HT1080 (cell line): ENCODE measurements around the gene TLE5. TPM values are rescaled to one million over a fixed set of nuclear protein-coding genes. Genes with fewer than 3 reads are reported as not detected.
"Not testable (repeated sequence)": the region's sequence is repeated elsewhere in the genome, so short reads cannot be mapped to it uniquely, and the experiment has no call there.

Experiments
- DNase-seq: peaks from one replicate; pipeline ENCODE4 v3.0.0-alpha.2; 2015; ENCODE audit warnings: low read depth
- total RNA-seq: library from RNA; depleted of rRNA; stranded (reverse); fragments of >200 nt; shearing (Covaris generic); gene quantifications from 2 replicates; pipeline ENCODE4 v1.2.3, GENCODE V29; 2014

Gene TLE5
- total RNA-seq, 1 experiment from 2014 or later = 289 TPM

DNA sequence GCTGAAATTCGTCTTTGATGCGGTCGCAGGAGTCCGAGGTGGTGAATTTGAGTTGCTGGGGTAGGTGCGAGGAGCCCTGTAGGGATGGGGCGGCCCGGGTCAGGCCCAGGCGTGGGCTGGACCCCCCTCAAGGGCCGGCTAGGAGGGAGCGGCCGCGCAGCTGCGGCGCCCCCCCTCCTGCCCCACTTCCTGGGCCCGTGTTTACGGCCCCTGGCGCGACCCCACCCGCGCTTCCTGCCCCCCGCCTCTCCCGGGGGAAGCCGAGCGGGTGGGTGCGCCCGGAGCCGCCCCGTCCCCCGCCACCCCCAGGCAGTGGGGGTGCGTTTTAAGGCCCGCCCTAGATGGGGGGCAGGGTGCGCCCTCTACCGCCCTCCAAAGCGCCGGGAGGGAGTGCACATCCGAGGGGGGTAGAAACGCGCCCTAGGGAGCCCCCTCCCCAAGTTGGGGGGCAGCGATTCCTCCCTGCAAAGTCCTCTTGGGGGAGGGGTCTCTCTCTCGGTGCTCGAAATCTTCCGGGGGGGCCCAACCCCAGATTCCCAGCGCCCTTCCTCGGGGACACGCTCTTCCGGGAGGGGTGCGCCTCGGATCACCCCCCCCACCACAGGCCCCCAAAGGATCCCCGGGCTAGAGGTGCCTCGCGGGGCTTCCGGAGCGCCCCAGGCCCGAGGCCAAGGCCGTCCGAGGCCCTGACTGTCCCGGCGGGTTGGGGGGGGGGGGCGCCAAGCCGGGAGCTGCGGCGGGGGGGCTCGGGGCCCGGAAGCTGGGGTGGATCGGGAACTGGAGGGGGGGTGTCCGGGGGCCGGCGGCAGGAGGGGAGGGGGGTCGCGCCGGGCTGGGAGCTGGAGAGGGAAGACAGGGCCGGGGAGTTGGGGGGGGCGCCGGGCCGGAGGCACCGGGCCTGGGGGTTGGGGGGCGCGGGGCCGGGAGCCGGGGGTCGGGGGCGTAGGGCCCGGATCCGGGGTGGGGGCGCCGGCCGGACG lies 823 bp downstream of the TLE5 start:
- DNase-seq = no peak

DNA sequence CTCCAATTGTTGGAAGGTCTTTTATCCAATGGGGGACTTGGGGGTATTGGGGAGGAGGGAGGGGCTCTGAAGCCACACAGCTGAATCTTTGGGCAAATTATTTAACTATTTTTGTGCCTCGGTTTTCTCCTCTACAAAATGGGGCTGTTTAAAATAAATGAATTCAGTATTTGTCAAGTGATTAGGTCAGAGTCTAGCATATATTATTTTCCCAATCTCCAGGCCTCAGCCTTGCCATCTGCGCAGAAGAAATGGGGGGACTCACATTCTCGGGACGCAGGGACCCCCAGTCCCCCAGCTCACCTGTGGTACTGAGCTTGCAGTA lies 1.5 kb downstream of the TLE5 start:
- no peak for DNase-seq

DNA sequence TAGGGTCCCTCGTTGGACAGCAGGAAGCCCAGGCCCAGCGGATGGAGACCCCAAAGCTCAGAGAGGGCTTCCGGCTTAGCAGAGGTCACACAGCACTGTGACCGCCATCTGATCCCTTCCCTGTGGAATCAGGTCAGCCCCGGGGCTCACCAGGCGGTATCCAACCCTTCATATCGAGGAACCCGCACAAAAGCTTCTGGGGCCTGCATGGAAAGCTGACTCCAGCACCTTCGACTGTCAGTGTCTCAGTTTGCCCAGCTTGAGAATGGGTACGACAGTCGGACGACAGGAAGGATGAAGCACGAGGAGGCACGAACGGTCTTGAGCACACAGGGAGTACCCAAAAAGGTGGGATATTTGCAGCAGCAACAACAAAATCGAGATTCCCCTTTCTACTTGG lies 2.6 kb downstream of the TLE5 start:
- no peak for DNase-seq

GRCh38 chr19:3058821-3059314 lies 3.4 kb downstream of the TLE5 start:
- no peak for DNase-seq

- DNase-seq = no peak
Measured at GRCh38 chr19:3058009-3058820, 4.1 kb downstream of the TLE5 start.

DNA sequence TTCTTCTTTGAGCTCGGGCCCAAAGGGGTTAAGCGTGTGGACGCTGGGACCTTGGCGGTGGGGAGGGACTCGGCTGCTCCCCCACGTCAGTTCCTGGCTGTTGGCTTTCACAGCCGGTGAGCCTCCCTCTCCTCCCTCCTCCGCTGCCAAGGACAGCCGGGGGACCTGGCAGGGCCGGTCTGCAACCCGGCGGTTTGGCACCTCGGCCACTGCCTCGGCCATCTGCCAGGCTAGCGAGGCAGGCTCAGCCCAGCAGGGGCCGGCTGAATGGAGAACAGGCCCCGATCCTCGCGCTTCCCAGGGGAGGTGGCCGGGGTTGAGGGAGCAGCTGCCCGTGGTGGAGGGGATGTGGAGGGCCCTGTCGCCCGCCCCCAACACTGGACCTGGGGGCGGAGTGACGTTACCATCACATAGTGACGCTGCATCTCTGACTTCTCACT lies 5.0 kb downstream of the TLE5 start:
- DNase-seq = no peak

- DNase-seq = no peak
Measured at GRCh38 chr19:3056417-3057088, 5.7 kb downstream of the TLE5 start.

DNA sequence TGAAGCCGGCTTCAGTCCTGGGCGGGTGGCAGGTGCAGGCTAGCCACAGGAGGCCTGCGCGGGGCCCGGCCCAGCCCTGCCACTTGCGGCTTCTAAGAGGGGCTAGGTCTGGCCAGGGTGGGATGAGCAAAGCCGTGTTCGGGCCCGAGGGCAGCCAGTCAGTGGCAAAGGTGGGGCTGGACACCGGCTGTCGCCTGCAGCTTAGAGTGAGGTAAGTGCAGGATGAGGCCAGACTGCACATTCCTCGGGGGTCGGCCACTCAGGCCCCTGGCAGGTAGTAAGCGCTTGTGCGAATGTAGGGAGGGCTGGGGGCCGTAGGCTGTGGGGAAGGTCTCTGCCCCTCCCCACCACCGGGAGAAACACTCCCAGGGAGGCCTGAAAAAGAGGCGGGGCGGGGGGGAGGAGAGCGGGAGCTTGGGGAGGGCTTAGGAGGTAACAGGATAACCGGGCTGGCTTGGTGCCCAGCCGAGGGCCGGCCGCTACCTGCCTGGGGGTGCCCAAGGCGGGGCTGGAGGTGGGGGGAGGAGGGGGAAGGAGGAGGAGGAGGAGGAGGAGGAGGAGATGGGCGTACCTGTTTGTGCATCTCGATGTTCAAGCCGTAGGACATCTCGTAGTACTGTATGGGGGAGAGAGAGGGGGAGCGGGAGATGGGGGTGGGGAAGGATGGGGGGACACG lies 6.4 kb downstream of the TLE5 start:
- DNase-seq = no peak

DNA sequence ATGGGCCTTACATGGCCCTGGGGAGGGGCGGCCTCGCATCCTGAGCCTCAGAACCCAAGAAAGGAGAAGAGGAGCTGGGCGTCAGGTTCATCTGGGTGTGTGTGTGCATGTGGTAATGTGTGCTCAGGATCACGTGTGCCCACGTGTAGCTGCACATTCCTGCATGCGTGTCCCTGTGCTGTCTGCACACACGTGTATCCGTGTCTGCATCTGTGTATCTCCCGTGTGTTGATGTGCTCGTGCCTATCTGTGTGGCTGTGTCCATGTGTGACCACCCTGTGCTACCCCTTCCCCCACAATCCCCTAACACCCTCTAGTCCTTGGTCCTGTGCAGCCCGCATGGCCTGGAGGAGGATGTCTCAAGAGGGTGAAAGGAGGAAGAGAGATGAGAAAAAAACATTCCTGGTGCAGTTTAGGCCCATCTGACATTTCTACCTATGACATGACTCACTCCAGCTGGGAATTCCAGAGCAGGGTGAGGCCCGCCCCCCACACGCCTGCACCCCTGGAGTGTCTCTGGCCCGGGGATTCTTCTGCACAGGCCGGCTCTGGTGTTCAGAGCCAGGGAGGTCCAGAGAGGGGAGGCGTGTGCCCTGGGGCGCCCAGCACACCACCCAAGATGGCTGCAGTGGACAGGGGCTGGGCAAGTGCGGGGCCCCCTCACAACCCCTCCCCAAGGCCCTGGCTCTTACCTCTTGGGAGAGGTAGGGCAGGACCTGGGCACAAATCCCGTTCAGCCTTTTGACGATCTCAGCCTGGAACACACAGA lies 7.1 kb downstream of the TLE5 start:
- no peak for DNase-seq

GRCh38 chr19:3054265-3054971 lies 7.9 kb downstream of the TLE5 start:
- DNase-seq = no peak

DNA sequence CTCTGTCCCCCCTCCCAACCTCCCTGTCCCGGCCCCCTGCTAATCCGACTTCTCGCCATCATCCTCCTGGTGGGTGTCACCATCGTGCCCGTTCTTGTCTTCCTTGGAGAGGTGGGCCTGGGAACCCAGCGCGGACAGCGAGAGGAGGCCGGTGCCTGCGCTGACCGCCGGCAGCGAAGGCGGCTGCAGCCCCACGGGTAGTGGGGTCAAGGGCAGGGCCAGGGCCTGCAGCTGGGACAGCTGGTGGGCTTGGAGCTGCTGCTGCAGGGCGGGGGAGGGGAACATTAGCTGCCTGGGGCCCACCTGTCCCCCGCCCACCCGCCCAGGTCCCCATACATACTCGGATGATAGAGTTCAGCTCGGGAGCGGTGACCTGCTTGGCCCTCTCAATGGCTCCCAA lies 8.5 kb downstream of the TLE5 start:
- DNase-seq = no peak

DNA sequence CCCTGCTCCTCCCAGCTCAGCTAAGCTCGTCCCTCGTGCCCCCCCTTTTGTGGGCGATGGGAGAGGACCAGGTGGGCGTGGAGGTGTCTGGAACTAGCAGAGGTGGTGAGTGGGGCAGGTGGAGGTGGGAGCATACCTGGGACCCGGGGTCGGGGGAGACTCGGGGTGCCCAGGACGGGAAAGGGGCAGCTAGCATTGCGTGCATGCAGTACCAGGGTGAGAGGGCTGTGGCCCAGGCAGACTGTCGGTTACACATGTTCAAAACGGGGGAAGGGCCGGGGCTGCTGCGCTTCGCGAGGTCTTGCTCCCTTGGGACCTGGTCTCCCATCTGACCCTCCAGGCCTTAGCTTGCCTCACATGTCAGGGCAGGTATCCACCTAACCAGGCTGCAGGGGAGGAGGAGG lies 9.1 kb downstream of the TLE5 start:
- no peak for DNase-seq

- not testable (repeated sequence) for DNase-seq
Measured at GRCh38 chr19:3050016-3050415, 12.3 kb downstream of the TLE5 start.

DNA sequence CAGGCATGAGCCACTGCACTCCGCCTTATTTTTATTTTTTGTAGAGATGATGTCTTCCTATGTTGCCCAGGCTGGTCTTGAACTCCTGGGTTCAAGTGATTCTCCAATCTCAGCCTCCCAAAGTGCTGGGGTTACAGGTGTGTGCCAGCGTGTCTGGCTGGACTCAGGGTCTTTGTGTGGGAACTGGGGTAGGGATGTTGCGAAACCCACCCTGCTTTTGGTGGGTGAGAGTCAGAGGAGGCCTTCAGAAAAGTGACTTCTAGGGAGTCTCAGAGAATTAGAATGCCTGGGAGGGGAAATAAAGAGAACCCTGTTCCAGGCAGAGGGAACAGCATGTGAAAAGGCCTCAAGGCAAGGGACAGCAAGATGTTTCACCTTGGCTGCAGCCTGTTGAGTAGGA lies 13.2 kb downstream of the TLE5 start:
- DNase-seq = no peak

DNA sequence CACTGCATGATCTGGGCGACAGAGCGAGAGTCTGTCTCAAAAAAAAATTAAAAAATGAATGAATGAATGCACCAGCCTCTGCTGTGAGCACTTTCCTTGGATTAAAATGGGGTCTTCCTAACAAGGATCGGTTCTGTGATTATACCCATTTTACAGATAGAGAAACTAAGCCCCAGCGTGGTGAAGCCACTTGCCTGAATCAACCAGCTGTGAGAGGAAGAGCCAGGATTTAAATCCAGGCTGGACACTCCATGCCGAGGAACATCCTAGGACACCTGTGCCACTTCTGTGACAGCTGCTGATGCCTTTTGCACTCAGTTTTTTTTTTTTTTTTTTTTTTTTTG lies 14.1 kb downstream of the TLE5 start:
- DNase-seq = no peak

DNA sequence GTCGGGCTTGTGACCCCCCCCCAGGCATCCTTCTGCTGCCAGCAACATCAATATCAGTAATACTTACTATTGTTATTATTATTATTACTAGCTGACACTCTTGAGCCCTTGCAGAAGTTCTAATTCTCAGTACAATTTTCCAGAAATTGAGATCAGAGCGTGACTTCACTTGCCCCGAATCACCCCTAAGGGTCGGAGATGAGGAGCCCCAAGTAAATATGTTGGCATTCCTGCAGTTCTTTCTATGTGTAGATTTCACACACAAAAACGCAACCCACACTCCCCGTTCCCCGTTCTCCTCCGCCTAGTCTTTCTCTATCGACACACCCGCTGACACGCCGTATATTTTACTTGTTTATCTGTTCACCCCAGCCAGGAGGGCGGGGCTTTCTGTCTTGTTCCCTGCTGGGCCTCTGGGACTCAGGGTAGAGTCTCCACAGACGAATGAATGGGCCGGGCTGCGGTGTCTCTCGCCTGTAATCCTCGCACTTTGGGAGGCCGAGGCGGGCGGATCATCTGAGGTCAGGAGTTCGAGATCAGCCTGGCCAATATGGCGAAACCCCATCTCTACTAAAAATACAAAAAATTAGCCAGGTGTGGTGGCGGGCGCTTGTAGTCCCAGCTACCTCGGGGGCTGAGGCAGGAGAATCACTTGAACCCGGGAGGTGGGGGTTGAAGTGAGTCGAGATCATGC lies 14.7 kb downstream of the TLE5 start:
- no peak for DNase-seq

- DNase-seq = no peak
Measured at GRCh38 chr19:3046698-3047495, 15.4 kb downstream of the TLE5 start.
